ENCODE results near the gene AKR1C2. TPM values are rescaled to one million over a fixed set of nuclear protein-coding genes. Genes with fewer than 3 reads are reported as not detected.
"Not testable (repeated sequence)": the region's sequence is repeated elsewhere in the genome, so short reads cannot be mapped to it uniquely, and the experiment has no call there.

The AKR1C2 gene
- total RNA-seq, 2 donors from 2014 or later = 8.5 to 39.9 TPM

DNA sequence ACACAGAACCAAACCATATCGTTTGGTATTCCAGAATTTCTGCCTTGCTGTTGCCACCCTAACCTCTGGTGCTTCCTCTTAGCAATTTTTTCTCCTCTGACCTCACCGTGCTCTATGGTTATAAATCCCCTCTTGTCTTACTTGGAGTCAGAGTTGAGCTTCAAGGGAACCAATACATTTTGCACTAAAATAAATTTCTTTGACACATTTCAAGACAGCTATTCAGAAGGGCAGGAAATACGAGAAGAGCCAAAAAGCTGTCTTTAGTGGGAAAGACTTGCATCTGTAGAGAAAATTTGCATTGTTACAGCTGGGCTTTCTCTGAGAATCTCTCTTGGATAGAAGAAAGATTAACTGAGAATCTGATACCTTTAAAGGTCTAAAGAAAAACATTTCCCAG is 14.5 kb upstream of the AKR1C2 start:
- no peaks in the 10 kb centered on the region for H3K27me3 ChIP-seq
- H3K36me3 ChIP-seq = no peaks in the 10 kb centered on the region
- no peak for TF ChIP-seq CTCF (IDR thresholded peaks at IDR 0.05)
- H3K27ac ChIP-seq = no peak overlapping the region
- no peak for DNase-seq
- no peak overlapping the region for H3K9ac ChIP-seq (ENCODE audit: low read depth in 2 of 2, low read length in 2 of 2)
- intact Hi-C loops (cut with DNase I) = loop anchor here (5.0 kb wide), 1 partner anchor 269 kb away; no protein-coding TSS in a partner anchor
- H3K4me3 ChIP-seq = no peak overlapping the region
- peaks cover 6% of the 10 kb centered on the region for H3K4me1 ChIP-seq
- no peaks in the 10 kb centered on the region for H3K9me3 ChIP-seq

- no peaks in the 10 kb centered on the region for H3K4me1 ChIP-seq
- no peak overlapping the region for H3K9ac ChIP-seq (ENCODE audit: low read depth in 2 of 2, low read length in 2 of 2)
- no peak for TF ChIP-seq CTCF (IDR thresholded peaks at IDR 0.05)
- no peaks in the 10 kb centered on the region for H3K27me3 ChIP-seq
- no peak overlapping the region for H3K4me3 ChIP-seq
- DNase-seq = no peak
- intact Hi-C loops (cut with DNase I) = loop anchor here (5.0 kb wide), 1 partner anchor 272 kb away; no protein-coding TSS in a partner anchor
- no peak overlapping the region for H3K27ac ChIP-seq
- H3K36me3 ChIP-seq = no peaks in the 10 kb centered on the region
- H3K9me3 ChIP-seq = no peaks in the 10 kb centered on the region
These were observed 11.3 kb upstream of the AKR1C2 start for GRCh38 chr10:5014936-5015335.

GRCh38 chr10:5014200-5014910 is 10.7 kb upstream of the AKR1C2 start:
- H3K36me3 ChIP-seq; H3K9ac ChIP-seq (ENCODE audit: low read depth in 2 of 2, low read length in 2 of 2); intact Hi-C loops (cut with DNase I); DNase-seq; H3K4me3 ChIP-seq; H3K4me1 ChIP-seq; H3K27ac ChIP-seq; H3K27me3 ChIP-seq; H3K9me3 ChIP-seq: not testable (repeated sequence)

DNA sequence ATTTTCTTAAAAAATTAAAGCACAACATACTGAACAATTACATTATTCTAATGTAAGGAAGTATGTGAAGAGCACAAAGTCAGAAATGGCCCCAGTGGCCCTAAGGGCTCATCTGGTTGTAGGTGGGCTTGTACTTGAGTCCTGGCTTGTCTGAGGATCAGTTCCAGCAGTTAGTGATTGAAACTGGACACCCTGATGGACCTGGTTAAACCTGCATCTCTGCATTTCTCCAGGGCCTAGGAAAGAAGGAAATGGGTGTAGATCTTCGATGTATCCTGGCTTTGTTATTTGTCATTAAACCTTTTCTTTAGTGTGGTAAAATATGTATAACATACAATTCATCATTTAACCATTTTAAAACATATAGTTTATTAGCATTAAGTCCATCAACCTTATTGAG is 9.7 kb upstream of the AKR1C2 start:
- intact Hi-C loops (cut with DNase I) = no loop called here
- no peak for TF ChIP-seq CTCF (IDR thresholded peaks at IDR 0.05)

DNA sequence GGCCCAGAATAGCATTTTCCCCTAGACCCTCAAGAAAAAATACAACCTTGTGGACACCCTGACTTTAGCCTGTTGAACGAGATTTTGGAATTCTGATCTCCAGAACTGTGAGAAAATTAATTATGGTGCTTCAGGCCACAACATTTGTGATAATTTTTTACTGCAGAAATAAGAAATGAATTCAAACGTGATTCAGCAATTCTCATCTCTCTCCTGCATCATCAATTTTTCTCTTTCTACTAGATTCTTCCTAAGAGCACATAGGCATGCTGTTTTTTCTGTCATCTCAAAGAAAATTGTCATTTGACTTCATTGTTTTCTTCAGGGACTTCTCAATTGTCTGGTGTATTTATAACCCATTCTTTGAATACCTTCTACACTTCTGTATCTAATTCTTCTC is 8.9 kb upstream of the AKR1C2 start:
- no peak for TF ChIP-seq CTCF (IDR thresholded peaks at IDR 0.05)
- Histone ChIP-seq H3K4me3 (no peak overlapping the region), H3K4me1 (no peaks in the 10 kb centered on the region), H3K27ac (no peak overlapping the region), H3K36me3 (no peaks in the 10 kb centered on the region), H3K27me3 (no peaks in the 10 kb centered on the region), H3K9me3 (no peaks in the 10 kb centered on the region), H3K9ac (ENCODE audit: low read depth in 2 of 2, low read length in 2 of 2) (no peak overlapping the region)
- no peak for DNase-seq
- intact Hi-C loops (cut with DNase I) = no loop called here

More for the DNA sequence above, 9.7 kb upstream of the AKR1C2 start:
- H3K36me3 ChIP-seq = no peaks in the 10 kb centered on the region
- H3K4me3 ChIP-seq = no peak overlapping the region
- no peak overlapping the region for H3K9ac ChIP-seq (ENCODE audit: low read depth in 2 of 2, low read length in 2 of 2)
- H3K27me3 ChIP-seq = no peaks in the 10 kb centered on the region
- H3K27ac ChIP-seq = no peak overlapping the region
- no peaks in the 10 kb centered on the region for H3K9me3 ChIP-seq
- H3K4me1 ChIP-seq = no peaks in the 10 kb centered on the region
- DNase-seq = no peak

- H3K9ac ChIP-seq (ENCODE audit: low read depth in 2 of 2, low read length in 2 of 2); H3K9me3 ChIP-seq; H3K27ac ChIP-seq; H3K36me3 ChIP-seq; intact Hi-C loops (cut with DNase I); H3K4me3 ChIP-seq; DNase-seq; H3K27me3 ChIP-seq; H3K4me1 ChIP-seq: not testable (repeated sequence)
These were observed 7.7 kb upstream of the AKR1C2 start for GRCh38 chr10:5011392-5011791.

DNA sequence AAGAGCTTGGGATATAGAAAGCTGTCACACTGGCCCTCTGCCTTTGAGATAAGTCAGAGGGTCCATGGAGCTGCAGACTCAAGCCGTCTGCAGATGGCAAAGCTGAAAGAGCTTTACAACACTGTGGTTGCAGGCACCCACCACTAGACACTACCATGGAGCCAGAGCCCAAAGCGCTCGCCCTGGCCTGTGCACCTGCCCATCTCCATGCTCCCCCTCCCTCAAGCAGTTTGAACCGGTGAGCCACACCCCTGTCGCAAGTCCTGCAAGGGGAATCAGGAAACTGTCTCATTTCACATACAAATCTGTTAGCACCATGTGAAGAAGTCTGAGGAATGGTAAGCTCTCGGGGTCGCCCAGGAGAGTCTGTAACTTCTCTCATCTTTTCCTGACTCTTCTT is 6.4 kb upstream of the AKR1C2 start:
- H3K9ac ChIP-seq (ENCODE audit: low read depth in 2 of 2, low read length in 2 of 2); intact Hi-C loops (cut with DNase I); H3K27me3 ChIP-seq; DNase-seq; H3K9me3 ChIP-seq; H3K4me3 ChIP-seq; H3K27ac ChIP-seq; H3K4me1 ChIP-seq; H3K36me3 ChIP-seq: not testable (repeated sequence)

GRCh38 chr10:5008857-5009548 is 5.3 kb upstream of the AKR1C2 start:
- H3K4me1 ChIP-seq; intact Hi-C loops (cut with DNase I); H3K9ac ChIP-seq (ENCODE audit: low read depth in 2 of 2, low read length in 2 of 2); H3K4me3 ChIP-seq; H3K27me3 ChIP-seq; DNase-seq; H3K36me3 ChIP-seq; H3K9me3 ChIP-seq; H3K27ac ChIP-seq: not testable (repeated sequence)

DNA sequence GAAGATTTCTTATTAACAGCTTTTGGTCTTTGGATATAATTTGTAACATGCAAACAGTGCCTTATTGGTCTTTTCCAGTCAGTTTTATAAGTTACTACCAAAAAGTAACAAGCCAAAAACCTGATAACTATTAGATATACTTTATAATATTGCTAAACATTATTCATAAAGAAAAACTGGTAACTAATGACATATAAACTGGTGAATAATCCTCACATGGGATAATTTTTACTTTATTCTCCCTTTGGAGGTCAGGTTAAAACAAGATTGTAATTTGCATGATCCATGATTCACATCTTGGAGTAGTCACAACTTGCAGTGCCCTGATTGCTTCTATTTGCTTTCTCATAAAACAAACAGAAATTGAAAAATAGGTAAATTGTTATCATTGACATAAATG is 844 bp upstream of the AKR1C2 start:
- intact Hi-C loops (cut with DNase I); H3K9me3 ChIP-seq; H3K27me3 ChIP-seq; H3K27ac ChIP-seq; H3K9ac ChIP-seq (ENCODE audit: low read depth in 2 of 2, low read length in 2 of 2); H3K4me3 ChIP-seq; DNase-seq; H3K4me1 ChIP-seq; H3K36me3 ChIP-seq: not testable (repeated sequence)
